Cerebellar cortex (tissue), 1 donor: Measurements from ENCODE around the gene MARK1.

Experiments used
- DNase-seq: peaks from one replicate; pipeline ENCODE4 v3.0.0-alpha.2; 2015; ENCODE audit warnings: low spot score

The MARK1 gene

GRCh38 chr1:220711056-220711809, 183.3 kb downstream of the MARK1 start:
- DNase-seq, result no peak
